ENCODE measurements around the gene GNB1L. TPM values are rescaled to one million over a fixed set of nuclear protein-coding genes. Genes with fewer than 3 reads are reported as not detected.

Gene GNB1L
- total RNA-seq, 1 donor, result 4.0 TPM

DNA sequence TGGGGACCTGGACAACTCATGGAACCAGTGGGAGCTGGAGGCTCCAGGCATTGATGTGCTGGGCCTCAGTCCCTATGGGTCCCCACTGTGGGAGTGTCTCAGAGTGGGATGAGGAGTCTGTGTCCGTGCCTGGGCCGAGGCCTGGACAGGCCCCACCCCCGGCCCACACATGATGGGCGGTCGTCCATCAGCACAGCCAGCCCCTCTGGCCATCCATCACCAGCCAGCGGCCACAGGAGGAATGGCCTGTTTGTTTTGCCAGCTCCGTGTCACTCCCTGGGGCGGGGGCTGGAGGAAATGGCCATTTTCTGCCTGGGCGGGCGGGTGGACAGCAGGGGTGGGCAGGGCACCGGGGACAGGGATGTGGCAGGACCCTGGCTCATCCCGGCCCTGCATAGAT is 107.1 kb downstream of the GNB1L start:
- H3K79me2 ChIP-seq (ENCODE audit: insufficient read depth, low read length), result no peaks in the 10 kb centered on the region
- peaks cover 8% of the 10 kb centered on the region for H3K27me3 ChIP-seq (ENCODE audit: insufficient read depth, low read length)
- no peak overlapping the region for H3K4me3 ChIP-seq (ENCODE audit: insufficient read depth, low read length)

DNA sequence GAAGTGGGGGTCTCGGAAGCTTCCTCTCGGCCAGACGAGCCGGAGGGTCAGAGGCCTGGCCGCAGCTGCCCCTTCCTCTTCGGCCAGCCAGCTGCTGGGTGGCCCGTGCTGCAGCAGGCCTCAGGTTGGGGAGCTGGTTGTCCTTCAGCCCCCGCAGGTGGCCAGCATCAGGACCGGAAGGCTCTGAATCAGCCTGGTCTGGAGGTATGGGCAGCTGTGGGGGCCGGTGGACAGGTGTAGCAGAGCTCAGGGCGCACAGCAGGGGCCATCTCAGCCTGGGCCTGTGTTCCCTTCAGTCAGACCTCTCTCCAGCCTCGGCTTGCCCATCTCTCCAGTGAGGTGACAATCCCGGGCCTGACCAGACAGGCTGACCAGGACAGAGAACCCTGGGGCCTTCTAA is 107.9 kb downstream of the GNB1L start:
- H3K36me3 ChIP-seq (ENCODE audit: insufficient read depth, low read length), result no peaks in the 10 kb centered on the region
- H4K20me1 ChIP-seq (ENCODE audit: insufficient read depth, low read length), result no peaks in the 10 kb centered on the region
- H3K27ac ChIP-seq (ENCODE audit: low read depth, low read length), result no peak overlapping the region
- no peak for TF ChIP-seq CTCF (IDR thresholded peaks at IDR 0.05; ENCODE audit: extremely low read depth, low read depth, low read length)
- no peaks in the 10 kb centered on the region for H3K4me1 ChIP-seq (ENCODE audit: insufficient read depth, low read length)
- no peak overlapping the region for H2AFZ ChIP-seq (ENCODE audit: low read length)
- H3K9me3 ChIP-seq (ENCODE audit: low read depth, low read length), result no peaks in the 10 kb centered on the region
- H3K79me2 ChIP-seq (ENCODE audit: insufficient read depth, low read length), result no peaks in the 10 kb centered on the region
- no peak for DNase-seq (ENCODE audit: insufficient read length, low spot score, missing footprints)
- no peak overlapping the region for H3K4me2 ChIP-seq (ENCODE audit: insufficient read depth, low read length)
- H3K27me3 ChIP-seq (ENCODE audit: insufficient read depth, low read length), result peaks cover 3% of the 10 kb centered on the region
- no peak overlapping the region for H3K4me3 ChIP-seq (ENCODE audit: insufficient read depth, low read length)

More for the DNA sequence above, 107.1 kb downstream of the GNB1L start:
- Histone ChIP-seq H2AFZ (ENCODE audit: low read length) (no peak overlapping the region), H3K36me3 (ENCODE audit: insufficient read depth, low read length) (no peaks in the 10 kb centered on the region), H4K20me1 (ENCODE audit: insufficient read depth, low read length) (no peaks in the 10 kb centered on the region), H3K27ac (ENCODE audit: low read depth, low read length) (no peak overlapping the region), H3K4me2 (ENCODE audit: insufficient read depth, low read length) (no peak overlapping the region), H3K9me3 (ENCODE audit: low read depth, low read length) (no peaks in the 10 kb centered on the region), H3K4me1 (ENCODE audit: insufficient read depth, low read length) (no peaks in the 10 kb centered on the region)
- DNase-seq (ENCODE audit: insufficient read length, low spot score, missing footprints), result no peak
- TF ChIP-seq CTCF (IDR thresholded peaks at IDR 0.05; ENCODE audit: extremely low read depth, low read depth, low read length), result no peak

DNA sequence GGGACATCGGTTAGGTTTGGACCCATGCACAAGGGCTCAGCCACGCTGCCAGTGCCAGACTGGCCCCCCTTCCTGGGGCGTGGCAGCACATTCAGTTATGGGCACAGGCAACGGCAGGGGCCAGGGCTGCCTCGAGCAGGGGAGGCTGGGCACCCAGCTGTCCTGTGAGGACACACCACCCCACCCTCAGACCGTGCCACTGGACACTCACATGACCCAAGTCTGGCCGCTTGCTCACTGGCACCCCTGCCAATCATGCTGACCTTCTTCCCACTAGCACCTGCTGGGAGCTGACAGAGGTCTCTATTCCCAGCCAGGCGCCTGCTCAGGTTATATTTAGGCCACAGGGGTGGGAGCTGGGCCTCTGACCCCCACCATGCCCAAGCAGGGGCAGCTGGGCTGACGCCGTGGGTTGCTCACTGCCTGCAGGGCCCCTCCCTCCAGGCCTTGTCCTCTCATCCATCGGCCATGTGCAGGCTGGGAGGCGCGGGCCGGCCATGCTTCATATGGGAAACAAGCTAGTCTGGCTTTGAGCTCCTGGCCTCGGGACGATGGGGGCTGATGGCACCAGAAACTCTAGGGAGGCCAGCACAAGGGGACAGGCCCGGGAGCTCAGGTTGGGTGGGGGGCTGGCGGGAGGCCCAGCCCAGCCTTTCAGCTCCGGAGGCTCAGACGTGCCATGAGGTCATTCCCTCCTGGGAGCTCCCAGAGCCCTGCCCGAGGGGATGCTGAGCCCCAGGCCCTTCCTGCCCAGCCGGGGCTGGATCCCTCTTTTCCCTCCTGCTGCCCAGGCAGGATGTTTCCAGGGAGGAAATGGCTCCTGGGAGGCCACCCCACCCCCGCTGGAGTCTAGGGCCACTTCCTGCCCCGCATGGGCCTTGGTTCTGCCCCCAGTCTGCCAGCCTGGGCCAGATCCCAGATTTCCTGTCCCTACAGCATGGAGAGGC is 109.2 kb downstream of the GNB1L start:
- TF ChIP-seq CTCF (IDR thresholded peaks at IDR 0.05; ENCODE audit: extremely low read depth, low read depth, low read length), result no peak
- no peak for DNase-seq (ENCODE audit: insufficient read length, low spot score, missing footprints)
- Histone ChIP-seq H3K36me3 (ENCODE audit: insufficient read depth, low read length) (no peaks in the 10 kb centered on the region), H3K79me2 (ENCODE audit: insufficient read depth, low read length) (no peaks in the 10 kb centered on the region), H3K9me3 (ENCODE audit: low read depth, low read length) (no peaks in the 10 kb centered on the region), H3K27ac (ENCODE audit: low read depth, low read length) (no peak overlapping the region), H3K4me1 (ENCODE audit: insufficient read depth, low read length) (no peaks in the 10 kb centered on the region), H2AFZ (ENCODE audit: low read length) (no peak overlapping the region), H4K20me1 (ENCODE audit: insufficient read depth, low read length) (no peaks in the 10 kb centered on the region), H3K4me2 (ENCODE audit: insufficient read depth, low read length) (no peak overlapping the region), H3K4me3 (ENCODE audit: insufficient read depth, low read length) (no peak overlapping the region), H3K27me3 (ENCODE audit: insufficient read depth, low read length) (no peaks in the 10 kb centered on the region)

- no peak overlapping the region for H3K4me2 ChIP-seq (ENCODE audit: insufficient read depth, low read length)
- no peak overlapping the region for H2AFZ ChIP-seq (ENCODE audit: low read length)
- H3K27me3 ChIP-seq (ENCODE audit: insufficient read depth, low read length), result no peaks in the 10 kb centered on the region
- H3K27ac ChIP-seq (ENCODE audit: low read depth, low read length), result no peak overlapping the region
- no peak for DNase-seq (ENCODE audit: insufficient read length, low spot score, missing footprints)
- H4K20me1 ChIP-seq (ENCODE audit: insufficient read depth, low read length), result no peaks in the 10 kb centered on the region
- H3K79me2 ChIP-seq (ENCODE audit: insufficient read depth, low read length), result no peaks in the 10 kb centered on the region
- no peaks in the 10 kb centered on the region for H3K4me1 ChIP-seq (ENCODE audit: insufficient read depth, low read length)
- H3K36me3 ChIP-seq (ENCODE audit: insufficient read depth, low read length), result no peaks in the 10 kb centered on the region
- no peaks in the 10 kb centered on the region for H3K9me3 ChIP-seq (ENCODE audit: low read depth, low read length)
- TF ChIP-seq CTCF (IDR thresholded peaks at IDR 0.05; ENCODE audit: extremely low read depth, low read depth, low read length), result no peak
- no peak overlapping the region for H3K4me3 ChIP-seq (ENCODE audit: insufficient read depth, low read length)
These were observed 110.2 kb downstream of the GNB1L start for GRCh38 chr22:19744350-19745006.
